GM06990 (cell line): ENCODE results near the gene SYT11.
"Not testable (repeated sequence)": the region's sequence is repeated elsewhere in the genome, so short reads cannot be mapped to it uniquely, and the experiment has no call there.

Source experiments
- DNase-seq: peaks from one replicate; pipeline ENCODE4 v3.0.0-alpha.2; 2011; ENCODE audit not compliant: insufficient read length; ENCODE audit errors: extremely low read depth
- H3K27me3 ChIP-seq: replicated peaks from 2 replicates; pipeline ENCODE4 v1.6.0; 2011; ENCODE audit warnings: low read length; ENCODE audit not compliant: control insufficient read depth, insufficient read depth
- H3K36me3 ChIP-seq: 2 replicates; pipeline ENCODE4 v1.5.1; 2011; ENCODE audit warnings: low read length; ENCODE audit not compliant: control insufficient read depth, insufficient read depth
- H3K4me3 ChIP-seq: replicated peaks from 2 replicates; pipeline ENCODE4 v1.5.1; 2011; ENCODE audit warnings: low read depth, mild to moderate bottlenecking, control low read depth, low read length
- TF ChIP-seq, protein P1 (sequence below): IDR thresholded peaks from 2 replicates; pipeline ENCODE4 v1.5.1; 2011; ENCODE audit warnings: low read length, control low read depth, mild to moderate bottlenecking, inconsistent platforms; ENCODE audit not compliant: insufficient read depth, poor library complexity, severe bottlenecking

The SYT11 gene

DNA sequence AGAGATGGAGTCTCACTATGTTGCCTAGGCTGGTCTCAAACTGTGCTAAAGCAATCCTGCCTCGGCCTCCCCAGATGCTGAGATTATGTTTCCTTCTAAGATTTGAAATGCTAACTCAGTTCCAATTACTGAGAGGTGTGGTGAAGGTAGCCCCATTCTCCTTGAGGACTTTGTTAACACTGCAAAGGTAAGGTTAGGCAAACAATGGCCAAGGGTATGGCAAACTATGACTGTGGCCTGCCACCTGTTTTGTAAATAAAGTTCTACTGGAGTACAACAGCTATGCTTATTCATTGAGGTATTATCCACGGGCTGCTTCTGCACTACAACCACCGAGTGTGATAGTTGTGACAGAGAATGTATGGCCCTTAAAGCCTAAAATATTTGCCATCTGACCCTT is 61.4 kb downstream of the SYT11 start:
- Histone ChIP-seq H3K27me3 (no peaks in the 10 kb centered on the region), H3K36me3 (peaks cover 17% of the 10 kb centered on the region), H3K4me3 (no peak overlapping the region)
- no peak for DNase-seq
- TF ChIP-seq, protein P1, sequence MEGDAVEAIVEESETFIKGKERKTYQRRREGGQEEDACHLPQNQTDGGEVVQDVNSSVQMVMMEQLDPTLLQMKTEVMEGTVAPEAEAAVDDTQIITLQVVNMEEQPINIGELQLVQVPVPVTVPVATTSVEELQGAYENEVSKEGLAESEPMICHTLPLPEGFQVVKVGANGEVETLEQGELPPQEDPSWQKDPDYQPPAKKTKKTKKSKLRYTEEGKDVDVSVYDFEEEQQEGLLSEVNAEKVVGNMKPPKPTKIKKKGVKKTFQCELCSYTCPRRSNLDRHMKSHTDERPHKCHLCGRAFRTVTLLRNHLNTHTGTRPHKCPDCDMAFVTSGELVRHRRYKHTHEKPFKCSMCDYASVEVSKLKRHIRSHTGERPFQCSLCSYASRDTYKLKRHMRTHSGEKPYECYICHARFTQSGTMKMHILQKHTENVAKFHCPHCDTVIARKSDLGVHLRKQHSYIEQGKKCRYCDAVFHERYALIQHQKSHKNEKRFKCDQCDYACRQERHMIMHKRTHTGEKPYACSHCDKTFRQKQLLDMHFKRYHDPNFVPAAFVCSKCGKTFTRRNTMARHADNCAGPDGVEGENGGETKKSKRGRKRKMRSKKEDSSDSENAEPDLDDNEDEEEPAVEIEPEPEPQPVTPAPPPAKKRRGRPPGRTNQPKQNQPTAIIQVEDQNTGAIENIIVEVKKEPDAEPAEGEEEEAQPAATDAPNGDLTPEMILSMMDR = no peak

DNA sequence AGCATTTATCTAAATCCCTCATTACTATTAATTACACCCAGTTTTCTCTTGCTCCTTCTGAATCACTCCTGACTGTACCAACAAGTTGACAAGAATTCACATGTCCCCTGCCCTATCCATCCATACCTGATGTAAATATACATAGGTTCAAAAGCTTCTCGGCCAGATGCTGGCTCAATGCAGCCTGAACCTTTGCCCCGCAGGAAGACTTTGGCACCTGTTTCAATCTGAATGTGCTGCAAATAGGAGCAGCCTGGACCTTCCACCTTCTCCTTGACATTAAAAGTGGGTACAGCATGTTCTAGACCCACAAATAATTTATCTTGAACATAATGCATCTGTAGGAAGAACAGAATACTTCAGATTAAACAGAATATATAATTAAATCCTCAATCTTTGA is 66.1 kb downstream of the SYT11 start:
- TF ChIP-seq, protein P1 = no peak
- H3K27me3 ChIP-seq = no peaks in the 10 kb centered on the region
- H3K36me3 ChIP-seq = peaks cover 20% of the 10 kb centered on the region
- no peak for DNase-seq
- H3K4me3 ChIP-seq = no peak overlapping the region

DNA sequence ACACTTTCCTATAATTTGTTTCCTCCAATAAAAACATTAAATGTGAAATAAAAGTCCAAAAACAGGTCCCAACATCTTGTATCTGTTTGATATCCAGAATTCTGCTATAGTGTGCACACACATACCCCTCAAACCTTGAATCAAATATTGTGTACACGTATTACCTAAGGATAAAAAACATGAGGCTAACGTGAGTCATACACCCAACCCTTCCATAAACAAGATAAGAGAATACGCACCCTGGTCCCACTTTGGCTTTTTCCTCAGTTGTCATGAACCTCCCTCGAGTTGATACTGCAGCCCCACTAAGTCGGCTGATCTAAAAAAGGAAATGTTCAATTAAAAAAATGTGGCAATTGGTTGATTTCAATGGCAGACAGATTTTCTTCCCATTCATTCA is 69.7 kb downstream of the SYT11 start:
- TF ChIP-seq, protein P1 = no peak
- Histone ChIP-seq H3K36me3 (peaks cover 17% of the 10 kb centered on the region), H3K27me3 (no peaks in the 10 kb centered on the region), H3K4me3 (no peak overlapping the region)
- DNase-seq = no peak

DNA sequence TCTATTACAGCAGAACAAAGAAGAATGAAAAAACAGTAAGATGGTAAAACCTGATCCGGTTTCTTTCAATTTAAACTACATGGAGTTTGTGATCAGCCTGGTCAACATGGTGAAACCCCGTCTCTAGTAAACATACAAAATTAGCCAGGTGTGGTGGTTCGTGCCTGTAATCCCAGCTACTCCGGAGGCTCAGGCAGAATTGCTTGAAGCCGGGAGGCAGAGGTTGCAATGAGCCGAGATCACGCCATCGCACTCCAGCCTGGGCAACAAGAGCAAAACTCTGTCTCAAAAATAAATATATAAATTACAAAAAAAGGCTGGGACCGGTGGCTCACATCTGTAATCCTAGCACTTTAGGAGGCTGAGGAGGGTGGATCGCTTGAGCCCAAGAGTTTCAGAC is 71.4 kb downstream of the SYT11 start:
- H3K27me3 ChIP-seq, DNase-seq, H3K4me3 ChIP-seq: not testable (repeated sequence)
- H3K36me3 ChIP-seq = peaks cover 16% of the 10 kb centered on the region

DNA sequence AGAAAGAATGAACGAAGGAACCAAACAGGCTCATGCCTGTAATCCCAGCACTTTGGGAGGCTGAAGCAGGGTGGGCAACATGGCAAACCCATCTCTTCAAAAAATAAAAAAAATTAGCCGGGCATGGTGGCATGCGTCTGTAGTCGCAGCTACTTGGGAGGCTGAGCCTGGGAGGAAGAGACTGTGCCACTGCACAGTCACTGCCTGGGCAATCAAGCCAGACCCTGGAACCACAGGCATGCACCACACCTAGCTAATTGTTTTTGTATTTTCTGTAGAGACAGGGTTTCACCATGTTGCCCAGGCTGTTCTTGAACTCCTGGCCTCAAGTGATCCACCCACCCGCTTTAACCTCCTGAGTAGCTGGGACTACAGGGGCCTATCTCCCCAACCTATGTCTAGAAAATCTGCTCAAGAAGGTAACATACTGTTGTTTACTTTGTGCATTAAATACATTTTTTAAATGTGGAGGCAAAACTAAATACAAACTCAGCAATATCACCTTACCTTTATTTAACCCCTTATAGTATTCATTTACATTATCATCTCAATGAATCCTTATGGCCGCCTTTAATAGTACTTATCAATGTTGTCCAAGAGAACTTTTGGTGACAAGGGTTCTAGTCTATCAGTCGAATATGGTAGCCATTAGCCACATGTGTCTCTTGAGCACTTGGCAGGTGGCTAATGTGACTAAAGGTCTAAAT is 72.1 kb downstream of the SYT11 start:
- peak overlapping the region; percentile 34 for H3K4me3 ChIP-seq
- peaks cover 13% of the 10 kb centered on the region for H3K36me3 ChIP-seq
- DNase-seq = no peak
- TF ChIP-seq, protein P1 = no peak
- no peaks in the 10 kb centered on the region for H3K27me3 ChIP-seq

DNA sequence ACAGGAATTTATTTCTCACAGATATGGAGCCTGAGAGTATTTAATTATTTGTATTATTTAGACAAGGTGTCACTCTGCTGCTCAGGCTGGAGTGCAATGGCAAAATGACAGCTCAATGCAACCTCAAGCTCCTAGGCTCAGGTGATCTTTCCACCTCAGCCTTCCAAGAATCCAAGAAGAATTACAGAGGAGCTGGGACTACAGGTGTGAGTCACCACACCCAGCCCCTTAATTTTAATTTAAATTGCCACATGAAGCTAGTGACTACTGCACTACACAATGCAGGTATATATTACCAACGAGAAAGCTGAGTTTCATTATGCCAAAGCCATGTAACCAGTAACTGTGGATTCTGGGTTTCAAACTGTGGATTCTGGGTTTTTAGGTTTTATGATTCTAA is 72.7 kb downstream of the SYT11 start:
- peak overlapping the region; percentile 34 for H3K4me3 ChIP-seq
- TF ChIP-seq, protein P1 = no peak
- no peaks in the 10 kb centered on the region for H3K27me3 ChIP-seq
- peaks cover 9% of the 10 kb centered on the region for H3K36me3 ChIP-seq
- no peak for DNase-seq
